ENCODE measurements around the gene RBM33. TPM values are rescaled to one million over a fixed set of nuclear protein-coding genes. Genes with fewer than 3 reads are reported as not detected.
A peak's percentile ranks its signal among the peaks of the same experiment; 100 is the strongest.

RBM33 gene
- total and polyA plus RNA-seq, 10 of the 15 experiments (the other 5 are each of a cell fraction or from before 2014, with no cell fraction given): 4.7 to 67.2 (median 24.3) TPM

GRCh38 chr7:155775691-155776090 lies 131.2 kb downstream of the RBM33 start:
- DNase-seq (ENCODE audit: low read depth, low spot score) (no peak), FAIRE-seq (no peak), ATAC-seq (no peak)
- H3K36me3 ChIP-seq (ENCODE audit: control insufficient read depth in 2 of 2, insufficient read depth in 2 of 2, low read length in 1 of 2): peaks cover 11 to 55% of the 10 kb centered on the region in 2 experiments
- ChIA-PET POLR2A (no interaction called here), SMC1A (ENCODE audit: uncharacterized antibody, unreplicated experiment) (no interaction called here), CTCF (interaction anchor here (1.0 kb wide), 1 partner anchor 41 kb away, joined by 4 read pairs; no protein-coding TSS in a partner anchor), RAD21 (ENCODE audit: unreplicated experiment) (interaction anchor here (1.3 kb wide), 1 partner anchor 177 kb away, joined by 4 read pairs; no protein-coding TSS in a partner anchor)
- 98% methylated on average over 7 of the region's 7 CpGs for WGBS (ENCODE audit: insufficient coverage, insufficient replicate concordance, low lambda C conversion rate, missing lambda C conversion rate)
- H3K4me2 ChIP-seq (ENCODE audit: control insufficient read depth, insufficient read depth): no peak overlapping the region
- no peaks in the 10 kb centered on the region for H3K9me3 ChIP-seq (replicated peaks; ENCODE audit: control insufficient read depth, insufficient read depth, low read length)
- TF ChIP-seq BHLHE40 (IDR thresholded peaks at IDR 0.05; ENCODE audit: borderline replicate concordance in 1 of 2, low read depth in 2 of 2, low read length in 1 of 2) (no peak), ZZZ3 (IDR thresholded peaks at IDR 0.05; ENCODE audit: control insufficient read depth, insufficient read length, low read depth) (no peak), MYC (IDR thresholded peaks at IDR 0.05; ENCODE audit: insufficient read depth, insufficient read length, insufficient replicate concordance, low read length, severe bottlenecking) (no peak), CHD2 (IDR thresholded peaks at IDR 0.05; ENCODE audit: borderline replicate concordance, low read depth, low read length) (no peak), NFYB (IDR thresholded peaks at IDR 0.05; ENCODE audit: insufficient read depth, low read depth, low read length) (no peak), TBL1XR1 (IDR thresholded peaks at IDR 0.05; ENCODE audit: low read depth, low read length) (no peak)
- intact Hi-C loops (cut with micrococcal nuclease; ENCODE audit: unreplicated experiment): no loop called here
- no peak overlapping the region for H3K27ac ChIP-seq (ENCODE audit: control insufficient read depth, insufficient read depth)
- BruUV-seq (replicated peaks): no TSS peak
- in situ Hi-C loops (cut with MboI): no loop called here
- no peaks in the 10 kb centered on the region for H3K4me1 ChIP-seq (ENCODE audit: control insufficient read depth, insufficient read depth, low read length)
- H3K27me3 ChIP-seq (replicated peaks in 1 of 2; ENCODE audit: control insufficient read depth in 2 of 2, insufficient read depth in 2 of 2, low read length in 1 of 2): no peaks in the 10 kb centered on the region
- no peak overlapping the region for H3K4me3 ChIP-seq
- no peak overlapping the region for H3K9ac ChIP-seq (ENCODE audit: control insufficient read depth, insufficient read depth, low read length)
- no peaks in the 10 kb centered on the region for H3K79me2 ChIP-seq (ENCODE audit: control insufficient read depth, insufficient read depth, low read length)
- H4K20me1 ChIP-seq (ENCODE audit: control insufficient read depth, insufficient read depth): peaks cover 2% of the 10 kb centered on the region; the same call in 1 of the 2 replicates
- H2AFZ ChIP-seq (ENCODE audit: control insufficient read depth, low read depth, low read length): no peak overlapping the region

- Histone ChIP-seq H2AFZ (ENCODE audit: control insufficient read depth, low read depth, low read length) (no peak overlapping the region), H3K27me3 (replicated peaks in 1 of 2; ENCODE audit: control insufficient read depth in 2 of 2, insufficient read depth in 2 of 2, low read length in 1 of 2) (no peaks in the 10 kb centered on the region), H3K36me3 (ENCODE audit: control insufficient read depth in 2 of 2, insufficient read depth in 2 of 2, low read length in 1 of 2) (peaks cover 11 to 48% of the 10 kb centered on the region in 2 experiments), H4K20me1 (ENCODE audit: control insufficient read depth, insufficient read depth) (peaks cover 2% of the 10 kb centered on the region; the same call in 1 of the 2 replicates), H3K27ac (ENCODE audit: control insufficient read depth, insufficient read depth) (no peak overlapping the region), H3K79me2 (ENCODE audit: control insufficient read depth, insufficient read depth, low read length) (no peaks in the 10 kb centered on the region), H3K4me1 (ENCODE audit: control insufficient read depth, insufficient read depth, low read length) (no peaks in the 10 kb centered on the region), H3K4me3 (no peak overlapping the region), H3K9me3 (replicated peaks; ENCODE audit: control insufficient read depth, insufficient read depth, low read length) (no peaks in the 10 kb centered on the region), H3K9ac (ENCODE audit: control insufficient read depth, insufficient read depth, low read length) (no peak overlapping the region), H3K4me2 (ENCODE audit: control insufficient read depth, insufficient read depth) (no peak overlapping the region)
- TF ChIP-seq JUNB (IDR thresholded peaks at IDR 0.05) (no peak), POLR2A (IDR thresholded peaks at IDR 0.05; ENCODE audit: low read depth, low read length) (peak; percentile 35; the same call in 1 of the 2 replicates), GATAD2B (conservative IDR thresholded peaks at IDR 0.05; ENCODE audit: low read depth) (no peak)
- FAIRE-seq (no peak), DNase-seq (ENCODE audit: low read depth, low spot score) (no peak), ATAC-seq (no peak)
- ChIA-PET RAD21 (ENCODE audit: unreplicated experiment) (interaction anchor here (1.3 kb wide), 1 partner anchor 178 kb away, joined by 4 read pairs; no protein-coding TSS in a partner anchor), POLR2A (no interaction called here), SMC1A (ENCODE audit: uncharacterized antibody, unreplicated experiment) (no interaction called here), CTCF (interaction anchor here (0.9 to 1.0 kb wide), 2 partner anchors 10 to 178 kb away, joined by 3 to 6 read pairs; no protein-coding TSS in a partner anchor)
- intact Hi-C loops (cut with micrococcal nuclease; ENCODE audit: unreplicated experiment) (no loop called here), in situ Hi-C loops (cut with MboI) (no loop called here)
- WGBS (ENCODE audit: insufficient coverage, insufficient replicate concordance, low lambda C conversion rate, missing lambda C conversion rate): over 99% methylated on average over 8 of the region's 8 CpGs
- no TSS peak for BruUV-seq (replicated peaks)
These were observed 132.1 kb downstream of the RBM33 start for GRCh38 chr7:155776606-155777005.
